ENCODE data around the gene CELSR1. TPM values are rescaled to one million over a fixed set of nuclear protein-coding genes. Genes with fewer than 3 reads are reported as not detected.
"Not testable (repeated sequence)": the region's sequence is repeated elsewhere in the genome, so short reads cannot be mapped to it uniquely, and the experiment has no call there.

CELSR1 gene
- total RNA-seq, 2 donors from 2014 or later: 0.54 to 1.1 TPM

- ATAC-seq (no peak), DNase-seq (ENCODE audit: low spot score in 2 of 2) (no peak)
- no peak overlapping the region for H3K27ac Mint-ChIP-seq
- H3K36me3 Mint-ChIP-seq: no peaks in the 10 kb centered on the region
- H3K9me3 Mint-ChIP-seq: no peaks in the 10 kb centered on the region
These were observed 5.7 kb downstream of the CELSR1 start for GRCh38 chr22:46531581-46532175.

DNA sequence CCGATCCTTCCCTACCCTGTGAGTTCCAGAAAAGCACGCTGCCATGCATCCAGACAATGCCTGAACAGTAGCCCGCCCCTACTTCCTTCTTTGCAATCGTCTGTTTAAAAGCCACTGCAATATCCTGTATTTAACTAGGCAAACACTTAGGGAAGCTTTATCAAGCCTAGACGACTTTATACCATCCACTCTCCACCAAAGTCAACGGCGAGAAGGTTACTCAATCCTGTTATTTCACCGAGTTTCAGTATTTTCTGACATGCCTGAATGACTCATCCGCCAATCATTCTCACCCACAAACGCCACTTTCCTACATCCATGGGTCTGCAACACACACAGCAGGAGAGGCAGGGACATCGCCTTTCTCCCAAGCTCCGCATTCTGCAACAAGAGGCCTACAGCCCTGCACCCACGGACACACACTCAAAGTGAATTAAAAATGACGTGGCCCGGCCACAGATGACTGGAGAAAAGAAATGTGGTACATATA, 9.3 kb downstream of the CELSR1 start:
- Mint-ChIP-seq H3K27ac (peak overlapping the region; percentile 31 to 55), H3K9me3 (no peaks in the 10 kb centered on the region), H3K36me3 (no peaks in the 10 kb centered on the region)
- peak; percentile 44 to 62 for ATAC-seq
- DNase-seq (ENCODE audit: low spot score in 2 of 2): no peak

- no peaks in the 10 kb centered on the region for H3K9me3 Mint-ChIP-seq
- no peaks in the 10 kb centered on the region for H3K36me3 Mint-ChIP-seq
- no peak overlapping the region for H3K27ac Mint-ChIP-seq
- DNase-seq (ENCODE audit: low spot score in 2 of 2): no peak
- no peak for ATAC-seq
These were observed 11.1 kb downstream of the CELSR1 start for GRCh38 chr22:46526244-46526839.

DNA sequence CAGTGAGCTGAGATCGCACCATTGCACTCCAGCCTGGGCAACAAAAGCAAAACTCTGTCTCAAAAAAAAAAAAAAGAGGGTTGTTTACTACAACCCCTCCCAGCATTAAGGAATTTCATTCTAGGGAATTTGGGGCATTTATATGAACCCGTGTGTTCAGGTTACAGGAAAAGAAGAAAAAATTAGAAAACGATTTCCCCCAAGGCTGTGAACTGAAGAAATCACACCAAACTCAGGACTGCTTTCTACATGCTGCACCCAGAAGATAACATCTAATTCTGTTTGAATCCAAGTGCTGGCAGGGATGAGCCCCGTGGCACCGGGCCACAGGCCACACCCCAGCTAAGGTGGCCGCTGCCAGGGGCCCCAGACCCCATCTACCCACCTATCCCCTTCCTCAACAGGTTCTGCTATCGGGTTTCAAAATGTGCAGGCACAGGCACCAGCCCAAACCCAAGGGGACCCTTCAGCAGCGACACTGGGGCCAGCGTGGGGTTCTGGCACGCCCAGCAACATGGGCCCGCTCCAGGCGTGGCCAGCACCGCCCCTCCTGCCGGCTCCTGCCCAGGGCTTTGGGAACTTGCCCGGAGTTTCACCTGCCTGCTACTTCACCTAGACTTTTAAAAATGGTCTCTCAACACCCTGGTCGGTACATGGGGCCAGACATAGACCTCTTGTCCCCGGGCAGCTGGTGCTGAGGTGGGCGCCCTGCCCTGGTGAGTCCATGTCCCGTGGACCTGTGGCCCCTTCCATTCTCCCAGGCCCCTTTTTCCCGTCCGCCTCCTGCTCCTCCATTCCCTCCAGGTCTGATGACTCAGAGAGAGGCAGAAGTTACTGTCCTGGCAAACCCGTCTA, 11.8 kb downstream of the CELSR1 start:
- DNase-seq (ENCODE audit: low spot score in 2 of 2) (no peak), ATAC-seq (no peak)
- Mint-ChIP-seq H3K9me3 (no peaks in the 10 kb centered on the region), H3K27ac (no peak overlapping the region), H3K36me3 (no peaks in the 10 kb centered on the region)

DNA sequence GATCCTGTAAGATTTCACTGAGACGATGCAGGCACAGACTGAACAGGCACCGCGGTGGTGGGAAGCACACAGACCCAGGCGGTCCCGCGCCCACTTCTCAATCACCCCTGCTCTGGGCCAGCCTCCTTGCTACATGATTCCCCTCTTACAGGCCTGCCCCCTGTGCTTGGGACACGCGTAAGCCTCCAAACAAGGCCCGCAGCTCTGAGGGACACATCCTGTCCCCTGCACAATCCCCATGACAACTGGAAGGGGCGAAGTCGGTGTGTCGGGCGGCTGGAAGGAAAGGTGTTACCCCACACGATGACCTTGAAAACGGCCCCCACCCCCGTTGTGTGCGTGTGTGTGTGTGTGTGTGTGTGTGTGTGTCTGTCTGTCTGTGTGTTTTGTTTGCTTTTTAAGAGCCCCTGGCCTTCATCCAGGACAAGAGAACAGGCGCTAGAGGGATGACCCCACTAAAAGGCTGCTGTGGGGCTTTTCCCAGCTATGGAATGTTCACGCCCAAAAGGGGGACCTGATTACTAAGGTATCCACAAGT, 13.1 kb downstream of the CELSR1 start:
- no peak overlapping the region for H3K27ac Mint-ChIP-seq
- ATAC-seq (no peak), DNase-seq (ENCODE audit: low spot score in 2 of 2) (no peak)
- H3K9me3 Mint-ChIP-seq: no peaks in the 10 kb centered on the region
- no peaks in the 10 kb centered on the region for H3K36me3 Mint-ChIP-seq

- Mint-ChIP-seq H3K36me3 (no peaks in the 10 kb centered on the region), H3K27ac (no peak overlapping the region), H3K9me3 (no peaks in the 10 kb centered on the region)
- DNase-seq (ENCODE audit: low spot score in 2 of 2) (no peak), ATAC-seq (no peak)
These were observed 14.6 kb downstream of the CELSR1 start for GRCh38 chr22:46522797-46523196.

GRCh38 chr22:46521994-46522393, 15.4 kb downstream of the CELSR1 start:
- no peak overlapping the region for H3K27ac Mint-ChIP-seq
- no peak for DNase-seq (ENCODE audit: low spot score in 2 of 2)
- H3K36me3 Mint-ChIP-seq: no peaks in the 10 kb centered on the region
- no peaks in the 10 kb centered on the region for H3K9me3 Mint-ChIP-seq
- no peak for ATAC-seq

DNA sequence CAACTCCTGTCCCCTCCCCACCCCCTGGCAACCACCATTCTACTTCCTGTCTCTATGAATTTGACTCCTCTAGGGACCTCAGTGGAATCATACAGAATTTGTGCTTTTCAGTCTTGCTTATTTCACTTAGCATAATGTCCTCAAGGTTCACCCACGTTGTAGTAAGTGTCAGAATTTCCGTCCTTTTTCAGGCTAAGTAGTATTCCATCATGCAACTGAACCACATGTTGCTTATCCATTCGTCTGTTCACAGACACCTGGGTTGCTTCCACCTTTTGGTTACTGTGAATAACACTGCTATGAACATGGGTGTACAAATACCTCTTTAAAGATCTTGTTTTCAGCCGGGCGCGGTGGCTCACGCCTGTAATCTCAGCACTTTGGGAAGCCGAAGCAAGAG, 16.5 kb downstream of the CELSR1 start:
- Mint-ChIP-seq H3K36me3 (no peaks in the 10 kb centered on the region), H3K27ac (no peak overlapping the region), H3K9me3 (no peaks in the 10 kb centered on the region)
- DNase-seq (ENCODE audit: low spot score in 2 of 2): no peak
- no peak for ATAC-seq

GRCh38 chr22:46519377-46519776, 18.0 kb downstream of the CELSR1 start:
- Mint-ChIP-seq H3K9me3 (no peaks in the 10 kb centered on the region), H3K36me3 (no peaks in the 10 kb centered on the region), H3K27ac (no peak overlapping the region)
- ATAC-seq (no peak), DNase-seq (ENCODE audit: low spot score in 2 of 2) (no peak)

GRCh38 chr22:46518542-46519325, 18.7 kb downstream of the CELSR1 start:
- DNase-seq (ENCODE audit: low spot score in 2 of 2) (no peak), ATAC-seq (no peak)
- H3K27ac Mint-ChIP-seq: no peak overlapping the region
- no peaks in the 10 kb centered on the region for H3K36me3 Mint-ChIP-seq
- H3K9me3 Mint-ChIP-seq: no peaks in the 10 kb centered on the region

DNA sequence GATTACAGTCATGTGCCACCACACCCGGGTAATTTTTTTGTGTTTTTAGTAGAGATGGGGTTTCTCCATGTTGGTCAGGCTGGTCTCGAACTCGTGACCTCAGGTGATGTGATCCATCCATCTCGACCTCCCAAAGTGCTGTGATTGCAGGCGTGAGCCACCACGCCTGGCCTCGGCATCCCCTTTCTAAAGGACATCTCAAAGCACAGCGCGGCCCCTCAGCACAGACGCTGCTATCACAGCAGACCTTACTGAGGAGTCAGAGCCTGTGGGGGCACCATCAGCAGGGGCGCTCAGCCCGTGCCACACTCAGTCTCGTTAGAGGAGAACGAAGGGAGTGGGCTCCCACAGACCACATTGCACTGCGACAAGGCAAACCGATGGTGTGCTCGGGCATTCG, 19.4 kb downstream of the CELSR1 start:
- ATAC-seq: no peak
- H3K9me3 Mint-ChIP-seq: no peaks in the 10 kb centered on the region

DNA sequence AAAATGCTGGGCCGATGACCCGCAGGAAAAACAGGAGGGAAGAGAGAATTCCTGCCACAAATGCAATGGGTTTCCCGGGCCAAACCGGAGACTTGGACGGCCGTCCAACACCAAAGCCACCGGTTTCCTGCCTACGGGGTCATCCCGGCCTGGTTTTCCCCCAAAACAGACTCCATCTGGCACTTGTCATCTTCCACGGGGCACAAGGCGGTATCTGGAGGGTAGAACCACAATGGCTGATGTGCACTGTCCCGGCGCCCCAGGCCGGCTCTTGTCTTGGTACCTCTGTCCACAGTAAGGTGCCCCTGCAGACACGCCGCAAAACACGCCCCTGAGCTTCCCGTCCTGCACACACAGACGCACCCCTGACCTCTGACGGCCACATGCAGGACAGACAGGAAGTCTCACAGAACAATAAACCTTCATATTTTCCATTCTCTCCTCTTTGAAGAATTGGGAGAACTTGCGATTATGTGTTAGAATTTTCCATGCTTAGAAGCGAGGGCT, 20.1 kb downstream of the CELSR1 start:
- H3K27ac Mint-ChIP-seq: peak overlapping the region in 1 of 2 donors; percentile 72
- DNase-seq (ENCODE audit: low spot score in 2 of 2) (no peak), ATAC-seq (no peak)
- no peaks in the 10 kb centered on the region for H3K9me3 Mint-ChIP-seq
- no peaks in the 10 kb centered on the region for H3K36me3 Mint-ChIP-seq

More for the DNA sequence above, 19.4 kb downstream of the CELSR1 start:
- no peak overlapping the region for H3K27ac Mint-ChIP-seq
- no peaks in the 10 kb centered on the region for H3K36me3 Mint-ChIP-seq
- no peak for DNase-seq (ENCODE audit: low spot score in 2 of 2)

DNA sequence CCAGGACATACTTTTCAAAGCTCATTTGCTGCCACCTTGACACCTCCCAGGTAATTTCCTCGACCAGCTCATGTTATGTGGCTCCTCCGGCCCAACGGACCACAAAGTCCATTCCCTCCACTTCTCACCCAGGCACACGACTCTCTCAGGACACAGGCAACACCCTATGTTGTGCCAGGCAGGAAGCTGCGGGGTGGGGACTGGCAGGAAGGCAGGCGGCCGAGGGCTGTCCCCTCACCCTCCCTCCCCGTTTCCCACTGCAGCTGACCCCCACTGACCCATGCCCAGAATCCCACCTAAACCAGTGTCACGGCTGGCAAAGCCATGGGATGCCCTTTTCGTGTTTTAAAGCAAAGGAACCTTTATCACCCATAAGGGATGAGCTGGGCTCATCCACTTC, 20.8 kb downstream of the CELSR1 start:
- H3K36me3 Mint-ChIP-seq: no peaks in the 10 kb centered on the region
- H3K27ac Mint-ChIP-seq: no peak overlapping the region
- DNase-seq (ENCODE audit: low spot score in 2 of 2) (no peak), ATAC-seq (no peak)
- H3K9me3 Mint-ChIP-seq: no peaks in the 10 kb centered on the region

GRCh38 chr22:46516112-46516487, 21.3 kb downstream of the CELSR1 start:
- not testable (repeated sequence) for DNase-seq (ENCODE audit: low spot score in 2 of 2); ATAC-seq; H3K27ac Mint-ChIP-seq; H3K36me3 Mint-ChIP-seq; H3K9me3 Mint-ChIP-seq

- Mint-ChIP-seq H3K9me3 (no peaks in the 10 kb centered on the region), H3K27ac (no peak overlapping the region), H3K36me3 (no peaks in the 10 kb centered on the region)
- peak in 1 of 2 donors; percentile 67 for ATAC-seq
- DNase-seq (ENCODE audit: low spot score in 2 of 2): no peak
These were observed 22.0 kb downstream of the CELSR1 start for GRCh38 chr22:46515208-46516111.

Measured in activated naive CD4-positive, alpha-beta T cell treated with anti-CD3 and anti-CD28 coated beads, Interleukin-2, amount 50 U/mL, for 72 hours (primary cell).